Body of pancreas (tissue), 4 donors: ENCODE data around the gene PHB1. TPM values are rescaled to one million over a fixed set of nuclear protein-coding genes. Genes with fewer than 3 reads are reported as not detected.

Source experiments
- ATAC-seq: fragments of 150-250 bp; one replicate; pipeline ENCODE4 v1.9.1; 2016
- DNase-seq, 4 donors: peaks; one replicate each; pipeline ENCODE4 v3.0.0-alpha.2; 2019
- H3K27ac ChIP-seq, 4 donors: fragments of 200-600 bp; sonication (generic); 1 replicate in 3 of 4; 2 replicates in 1 of 4; pipeline versions ENCODE4 v1.5.1 to v1.6.1; 2016 to 2019; ENCODE audit warnings: mild to moderate bottlenecking in 1 of 4, mixed read lengths in 1 of 4, moderate library complexity in 1 of 4
- H3K27me3 ChIP-seq, 2 donors: fragments of 200-600 bp; sonication (generic); one replicate each; pipeline ENCODE4 v1.6.0; 2016; ENCODE audit warnings: mild to moderate bottlenecking in 1 of 2
- H3K36me3 ChIP-seq, 2 donors: fragments of 200-600 bp; sonication (generic); replicated peaks in 1 of 2; 2 replicates each; pipeline ENCODE4 v1.5.1; 2016; ENCODE audit warnings: low read depth in 2 of 2; ENCODE audit not compliant: insufficient read depth in 1 of 2
- H3K4me1 ChIP-seq: fragments of 200-600 bp; sonication (generic); one replicate; pipeline ENCODE4 v1.6.0; 2016
- H3K4me3 ChIP-seq, 2 donors: fragments of 200-600 bp; sonication (generic); 1 replicate in 1 of 2; 2 replicates in 1 of 2; pipeline ENCODE4 v1.5.1; 2016 to 2019
- H3K9me3 ChIP-seq, 3 donors: fragments of 200-600 bp; sonication (generic); 1 replicate in 2 of 3; 2 replicates in 1 of 3; pipeline ENCODE4 v1.5.1; 2016
- POLR2A ChIP-seq, 3 donors: fragments of 450-650 bp; IDR thresholded peaks; one replicate each; pipeline ENCODE4 v1.6.1; 2016; ENCODE audit warnings: antibody characterized with exemption in 3 of 3, mild to moderate bottlenecking in 2 of 3
- WGBS, 2 donors: methylation state at CpG; one replicate each; pipeline ENCODE4 v1.1.5; 2017; 5-methylcytosine and 5-hydroxymethylcytosine counted together
- intact Hi-C: fragments of 100-400 bp; cut with DNase I; formaldehyde crosslinking; loops from one replicate; pipeline ENCODE4 v1.15.1; 2023
- total RNA-seq, 2 donors: library from RNA; depleted of rRNA; stranded (reverse); fragments of >200 nt; gene quantifications; one replicate each; pipeline ENCODE4 v1.1.0, GENCODE V29; 2016
- TF ChIP-seq, protein P1 (sequence below), 7 experiments: fragments of 450-650 bp in 4 of 7; fragments of 200-600 bp in 3 of 7; sonication (generic) in 3 of 7; IDR thresholded peaks; one replicate each; pipeline ENCODE4 v1.5.1; 2016 to 2019; ENCODE audit warnings: antibody characterized with exemption in 7 of 7

Gene PHB1
- total RNA-seq, 2 donors from 2014 or later: 37.1 to 38.6 TPM

DNA sequence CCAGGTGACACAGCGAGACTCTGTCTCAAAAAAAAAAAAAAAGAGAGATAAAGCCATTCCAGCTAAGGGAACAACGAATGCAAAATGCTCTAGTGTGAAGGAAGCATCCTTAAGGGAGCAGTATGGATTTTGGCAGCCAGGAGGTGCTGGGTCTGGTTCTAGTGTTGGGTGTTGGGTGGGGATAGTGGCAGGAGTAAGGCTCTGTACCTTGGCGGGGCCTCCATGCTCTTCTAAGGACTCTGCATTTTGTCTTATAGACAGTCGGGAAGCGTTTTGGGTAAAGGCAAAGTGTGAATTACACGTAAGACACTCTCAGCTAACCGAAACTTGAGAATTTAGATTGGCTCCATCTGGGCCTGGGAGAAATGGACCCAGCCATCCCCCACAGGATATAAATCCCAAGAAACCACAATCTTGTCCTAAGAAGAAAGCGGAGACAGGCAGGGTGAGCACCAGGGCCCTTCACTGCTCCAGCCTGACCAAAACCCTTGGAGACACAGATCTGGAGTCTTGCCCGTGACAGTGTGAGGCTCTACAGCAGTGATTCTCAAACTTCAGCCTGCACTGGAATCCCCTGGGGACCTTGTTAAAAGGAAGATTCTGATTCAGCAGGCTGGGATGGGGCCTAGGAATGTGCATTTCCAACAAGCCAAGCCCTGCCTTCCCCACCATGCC is 33.1 kb upstream of the PHB1 start:
- ATAC-seq (no peak), DNase-seq (peak in 1 of 4 donors; percentile 12)
- Histone ChIP-seq H3K27ac (no peak overlapping the region), H3K9me3 (no peaks in the 10 kb centered on the region), H3K4me1 (no peaks in the 10 kb centered on the region), H3K36me3 (no peaks in the 10 kb centered on the region), H3K27me3 (no peaks in the 10 kb centered on the region), H3K4me3 (no peak overlapping the region)
- TF ChIP-seq, protein P1, sequence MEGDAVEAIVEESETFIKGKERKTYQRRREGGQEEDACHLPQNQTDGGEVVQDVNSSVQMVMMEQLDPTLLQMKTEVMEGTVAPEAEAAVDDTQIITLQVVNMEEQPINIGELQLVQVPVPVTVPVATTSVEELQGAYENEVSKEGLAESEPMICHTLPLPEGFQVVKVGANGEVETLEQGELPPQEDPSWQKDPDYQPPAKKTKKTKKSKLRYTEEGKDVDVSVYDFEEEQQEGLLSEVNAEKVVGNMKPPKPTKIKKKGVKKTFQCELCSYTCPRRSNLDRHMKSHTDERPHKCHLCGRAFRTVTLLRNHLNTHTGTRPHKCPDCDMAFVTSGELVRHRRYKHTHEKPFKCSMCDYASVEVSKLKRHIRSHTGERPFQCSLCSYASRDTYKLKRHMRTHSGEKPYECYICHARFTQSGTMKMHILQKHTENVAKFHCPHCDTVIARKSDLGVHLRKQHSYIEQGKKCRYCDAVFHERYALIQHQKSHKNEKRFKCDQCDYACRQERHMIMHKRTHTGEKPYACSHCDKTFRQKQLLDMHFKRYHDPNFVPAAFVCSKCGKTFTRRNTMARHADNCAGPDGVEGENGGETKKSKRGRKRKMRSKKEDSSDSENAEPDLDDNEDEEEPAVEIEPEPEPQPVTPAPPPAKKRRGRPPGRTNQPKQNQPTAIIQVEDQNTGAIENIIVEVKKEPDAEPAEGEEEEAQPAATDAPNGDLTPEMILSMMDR (IDR thresholded peaks at IDR 0.05): no peak
- TF ChIP-seq POLR2A (IDR thresholded peaks at IDR 0.05): no peak
- intact Hi-C loops: no loop called here
- WGBS, 2 donors: 66 to 72% methylated on average over 8 to 9 of the region's 9 CpGs

DNA sequence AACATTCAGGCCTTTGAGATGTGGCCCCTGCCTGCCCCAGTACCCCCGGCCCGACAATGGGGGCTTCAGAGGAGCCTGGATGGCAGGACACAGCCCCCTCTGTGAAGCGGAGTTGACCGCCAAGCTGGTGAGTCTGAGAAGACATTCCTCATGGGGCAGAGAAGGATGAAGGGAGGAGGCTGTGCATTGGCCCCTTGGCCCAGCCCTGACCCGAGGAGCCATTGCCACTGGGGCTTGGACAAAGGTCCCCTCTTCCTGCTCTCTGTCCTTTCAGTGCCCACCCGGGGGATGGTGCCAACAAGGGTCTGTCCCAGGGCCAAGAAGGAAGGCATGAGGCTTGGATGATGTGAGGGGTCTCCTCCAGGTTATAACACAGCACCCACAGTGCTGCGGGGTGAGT is 30.9 kb upstream of the PHB1 start:
- H3K4me1 ChIP-seq: no peaks in the 10 kb centered on the region
- ATAC-seq: no peak
- no peak for TF ChIP-seq POLR2A (IDR thresholded peaks at IDR 0.05)
- TF ChIP-seq, protein P1 (IDR thresholded peaks at IDR 0.05): no peak
- H3K4me3 ChIP-seq: no peak overlapping the region
- no peaks in the 10 kb centered on the region for H3K36me3 ChIP-seq
- WGBS, 2 donors: 65 to 72% methylated on average over 2 to 7 of the region's 7 CpGs
- H3K9me3 ChIP-seq: no peaks in the 10 kb centered on the region
- no peak overlapping the region for H3K27ac ChIP-seq
- no peaks in the 10 kb centered on the region for H3K27me3 ChIP-seq
- intact Hi-C loops: no loop called here
- no peak for DNase-seq

DNA sequence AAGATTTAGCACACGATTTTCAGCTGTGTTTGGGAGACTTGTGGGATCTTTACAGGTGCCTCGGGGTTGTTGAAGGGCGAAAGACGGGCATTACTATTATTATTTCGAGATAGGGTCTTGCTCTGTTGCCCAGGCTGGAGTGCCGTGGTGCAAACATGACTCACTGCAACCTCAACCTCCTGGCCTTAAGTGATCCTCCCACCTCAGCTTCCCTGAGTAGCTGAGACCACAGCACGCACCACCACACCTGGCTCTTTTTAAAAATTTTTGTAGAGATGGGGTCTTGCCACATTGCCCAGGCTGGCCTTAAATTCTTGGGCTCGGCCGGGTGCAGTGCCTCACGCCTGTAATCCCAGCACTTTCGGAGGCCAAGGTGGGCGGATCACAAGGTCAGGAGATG is 29.7 kb upstream of the PHB1 start:
- DNase-seq: no peak
- Histone ChIP-seq H3K9me3 (no peaks in the 10 kb centered on the region), H3K4me3 (no peak overlapping the region), H3K27ac (no peak overlapping the region), H3K36me3 (no peaks in the 10 kb centered on the region), H3K27me3 (no peaks in the 10 kb centered on the region), H3K4me1 (no peaks in the 10 kb centered on the region)
- WGBS, 2 donors: 54 to 66% methylated on average over 12 of the region's 12 CpGs
- no peak for ATAC-seq
- TF ChIP-seq, protein P1 (IDR thresholded peaks at IDR 0.05): no peak
- TF ChIP-seq POLR2A (IDR thresholded peaks at IDR 0.05): no peak
- intact Hi-C loops: no loop called here

DNA sequence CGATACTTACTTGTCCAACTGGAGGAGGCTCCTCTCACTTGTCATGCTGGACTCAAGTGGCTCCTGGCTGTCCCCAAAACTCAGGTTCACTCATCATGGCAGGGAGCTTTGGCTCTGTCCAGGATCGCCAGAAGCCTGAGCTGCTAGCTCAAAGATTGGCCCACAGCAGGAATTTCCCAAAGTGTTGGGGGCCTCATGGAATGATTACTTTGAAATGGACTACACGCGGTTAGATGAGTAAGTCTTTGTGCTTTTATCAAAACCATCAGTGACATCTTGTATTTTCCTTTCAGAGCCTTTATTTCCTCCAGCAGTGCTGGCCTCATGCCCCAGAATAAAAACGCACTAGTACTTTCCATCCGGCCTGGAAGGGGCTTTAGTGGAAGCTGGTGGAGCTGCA is 29.2 kb upstream of the PHB1 start:
- Histone ChIP-seq H3K27ac (no peak overlapping the region), H3K36me3 (no peaks in the 10 kb centered on the region), H3K27me3 (no peaks in the 10 kb centered on the region), H3K4me1 (no peaks in the 10 kb centered on the region), H3K9me3 (no peaks in the 10 kb centered on the region), H3K4me3 (no peak overlapping the region)
- no peak for TF ChIP-seq POLR2A (IDR thresholded peaks at IDR 0.05)
- TF ChIP-seq, protein P1 (IDR thresholded peaks at IDR 0.05): no peak
- 36 to 52% methylated on average over 6 of the region's 6 CpGs for WGBS, 2 donors
- no peak for ATAC-seq
- intact Hi-C loops: no loop called here
- no peak for DNase-seq

DNA sequence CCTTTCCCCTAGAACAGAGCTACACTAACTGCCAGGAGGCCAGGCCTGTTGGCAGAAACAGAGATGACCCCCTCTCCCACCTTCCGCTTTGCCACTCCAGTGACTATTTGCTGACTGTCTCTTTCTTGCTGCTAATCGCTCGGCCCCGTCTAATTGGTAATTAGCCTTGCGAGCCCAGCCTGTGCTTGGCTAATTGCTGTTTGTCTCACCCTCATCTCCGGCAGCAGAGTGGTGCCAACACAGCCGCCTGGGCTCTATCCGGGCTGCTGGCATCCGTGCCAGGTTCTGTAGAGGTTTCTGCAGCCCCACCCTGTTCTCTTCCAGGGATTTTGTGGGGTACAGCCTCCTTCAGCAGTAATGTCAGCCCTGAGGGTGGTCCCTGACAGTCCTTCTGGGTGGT is 27.4 kb upstream of the PHB1 start:
- intact Hi-C loops: no loop called here
- DNase-seq (no peak), ATAC-seq (no peak)
- no peaks in the 10 kb centered on the region for H3K4me1 ChIP-seq
- H3K27me3 ChIP-seq: no peaks in the 10 kb centered on the region
- 51 to 57% methylated on average over 5 to 9 of the region's 9 CpGs for WGBS, 2 donors
- no peak overlapping the region for H3K27ac ChIP-seq
- TF ChIP-seq, protein P1 (IDR thresholded peaks at IDR 0.05): no peak
- TF ChIP-seq POLR2A (IDR thresholded peaks at IDR 0.05): no peak
- no peak overlapping the region for H3K4me3 ChIP-seq
- no peaks in the 10 kb centered on the region for H3K36me3 ChIP-seq
- H3K9me3 ChIP-seq: no peaks in the 10 kb centered on the region
